GM19467 (cell line): Measurements from ENCODE around the gene TPT1.
"Not testable (repeated sequence)": the region's sequence is repeated elsewhere in the genome, so short reads cannot be mapped to it uniquely, and the experiment has no call there.

Experiments
- ATAC-seq: cut with Tn5 transposase; IDR thresholded peaks from one replicate; pipeline ENCODE4 v1.9.1; 2021; ENCODE audit warnings: mild to moderate bottlenecking, moderate library complexity; ENCODE audit not compliant: unreplicated experiment

The TPT1 gene

GRCh38 chr13:45368005-45368404 is 27.0 kb upstream of the TPT1 start:
- no peak for ATAC-seq

- ATAC-seq, result peak; percentile 90
Observed at GRCh38 chr13:45367358-45367757, 26.4 kb upstream of the TPT1 start.

- no peak for ATAC-seq
Observed at GRCh38 chr13:45365558-45365885, 24.5 kb upstream of the TPT1 start.

GRCh38 chr13:45364876-45365557 is 24.0 kb upstream of the TPT1 start:
- ATAC-seq, result no peak

- ATAC-seq, result no peak
Observed at GRCh38 chr13:45362939-45363338, 22.0 kb upstream of the TPT1 start.

GRCh38 chr13:45361596-45362206 is 20.7 kb upstream of the TPT1 start:
- ATAC-seq, result no peak

GRCh38 chr13:45356966-45357672 is 16.1 kb upstream of the TPT1 start:
- ATAC-seq, result no peak

- ATAC-seq, result no peak
Observed at GRCh38 chr13:45353895-45354294, 12.9 kb upstream of the TPT1 start.

GRCh38 chr13:45352031-45352430 is 11.0 kb upstream of the TPT1 start:
- ATAC-seq, result no peak

- no peak for ATAC-seq
Observed at GRCh38 chr13:45350152-45350551, 9.2 kb upstream of the TPT1 start.

GRCh38 chr13:45349438-45349837 is 8.5 kb upstream of the TPT1 start:
- ATAC-seq, result no peak

GRCh38 chr13:45344064-45344463 is 3.1 kb upstream of the TPT1 start:
- not testable (repeated sequence) for ATAC-seq

- not testable (repeated sequence) for ATAC-seq
Observed at GRCh38 chr13:45343102-45343501, 2.1 kb upstream of the TPT1 start.

- not testable (repeated sequence) for ATAC-seq
Observed at GRCh38 chr13:45342668-45343067, 1.7 kb upstream of the TPT1 start.

GRCh38 chr13:45341799-45342500 is 967 bp upstream of the TPT1 start:
- no peak for ATAC-seq

- ATAC-seq, result peak; percentile 30
Observed at GRCh38 chr13:45340422-45341033, 455 bp downstream of the TPT1 start.

GRCh38 chr13:45339867-45340266 is 1.1 kb downstream of the TPT1 start:
- ATAC-seq, result no peak

- no peak for ATAC-seq
Observed at GRCh38 chr13:45339399-45339798, 1.6 kb downstream of the TPT1 start.

- no peak for ATAC-seq
Observed at GRCh38 chr13:45337803-45338202, 3.2 kb downstream of the TPT1 start.

- ATAC-seq, result no peak
Observed at GRCh38 chr13:45337395-45337794, 3.6 kb downstream of the TPT1 start.
